GM18868 (cell line): ENCODE data around the gene SH2D3C.
A peak's percentile ranks its signal among the peaks of the same experiment; 100 is the strongest.
"Not testable (repeated sequence)": the region's sequence is repeated elsewhere in the genome, so short reads cannot be mapped to it uniquely, and the experiment has no call there.

Source experiments
- ATAC-seq: cut with Tn5 transposase; IDR thresholded peaks from one replicate; pipeline ENCODE4 v1.9.1; 2021; ENCODE audit warnings: mild to moderate bottlenecking, moderate library complexity; ENCODE audit not compliant: unreplicated experiment

SH2D3C gene

DNA sequence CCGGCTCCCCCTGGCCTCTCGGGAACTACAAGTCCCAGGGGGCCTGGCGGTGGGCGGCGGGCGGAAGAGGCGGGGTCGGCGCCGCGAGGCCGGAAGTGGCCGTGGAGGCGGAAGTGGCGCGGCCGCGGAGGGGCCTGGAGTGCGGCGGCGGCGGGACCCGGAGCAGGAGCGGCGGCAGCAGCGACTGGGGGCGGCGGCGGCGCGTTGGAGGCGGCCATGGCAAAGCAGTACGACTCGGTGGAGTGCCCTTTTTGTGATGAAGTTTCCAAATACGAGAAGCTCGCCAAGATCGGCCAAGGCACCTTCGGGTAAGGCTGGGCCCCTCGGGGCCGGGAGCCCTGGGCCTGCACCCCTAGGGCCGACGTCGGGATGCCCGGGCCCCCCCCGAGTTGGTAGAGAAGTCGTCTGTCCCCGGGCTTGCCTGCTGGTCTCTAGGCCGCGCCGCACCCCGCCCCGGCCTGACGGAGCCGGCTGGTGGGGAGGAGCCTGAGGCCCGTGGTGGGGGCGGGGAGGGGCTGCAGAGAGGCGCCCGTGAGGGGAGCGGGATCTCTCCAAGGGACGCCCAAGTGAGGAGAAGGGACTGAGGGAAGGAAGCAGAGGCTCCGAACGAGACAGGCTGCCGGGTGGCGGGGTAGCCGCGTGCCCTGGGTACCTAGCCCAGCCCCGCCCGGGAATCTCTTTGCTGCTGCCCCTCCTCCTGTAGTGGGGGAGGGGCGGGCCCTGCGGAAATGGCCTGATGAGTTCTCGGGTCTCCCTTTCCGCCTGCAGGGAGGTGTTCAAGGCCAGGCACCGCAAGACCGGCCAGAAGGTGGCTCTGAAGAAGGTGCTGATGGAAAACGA lies 7.7 kb upstream of the SH2D3C start, which contains the start of gene CDK9:
Gene CDK9 (plus strand): TSS at position 102 of the 840 bp plus-strand sequence. CDS start 115 bp downstream, at position 217.
- peak; percentile 67 for ATAC-seq

DNA sequence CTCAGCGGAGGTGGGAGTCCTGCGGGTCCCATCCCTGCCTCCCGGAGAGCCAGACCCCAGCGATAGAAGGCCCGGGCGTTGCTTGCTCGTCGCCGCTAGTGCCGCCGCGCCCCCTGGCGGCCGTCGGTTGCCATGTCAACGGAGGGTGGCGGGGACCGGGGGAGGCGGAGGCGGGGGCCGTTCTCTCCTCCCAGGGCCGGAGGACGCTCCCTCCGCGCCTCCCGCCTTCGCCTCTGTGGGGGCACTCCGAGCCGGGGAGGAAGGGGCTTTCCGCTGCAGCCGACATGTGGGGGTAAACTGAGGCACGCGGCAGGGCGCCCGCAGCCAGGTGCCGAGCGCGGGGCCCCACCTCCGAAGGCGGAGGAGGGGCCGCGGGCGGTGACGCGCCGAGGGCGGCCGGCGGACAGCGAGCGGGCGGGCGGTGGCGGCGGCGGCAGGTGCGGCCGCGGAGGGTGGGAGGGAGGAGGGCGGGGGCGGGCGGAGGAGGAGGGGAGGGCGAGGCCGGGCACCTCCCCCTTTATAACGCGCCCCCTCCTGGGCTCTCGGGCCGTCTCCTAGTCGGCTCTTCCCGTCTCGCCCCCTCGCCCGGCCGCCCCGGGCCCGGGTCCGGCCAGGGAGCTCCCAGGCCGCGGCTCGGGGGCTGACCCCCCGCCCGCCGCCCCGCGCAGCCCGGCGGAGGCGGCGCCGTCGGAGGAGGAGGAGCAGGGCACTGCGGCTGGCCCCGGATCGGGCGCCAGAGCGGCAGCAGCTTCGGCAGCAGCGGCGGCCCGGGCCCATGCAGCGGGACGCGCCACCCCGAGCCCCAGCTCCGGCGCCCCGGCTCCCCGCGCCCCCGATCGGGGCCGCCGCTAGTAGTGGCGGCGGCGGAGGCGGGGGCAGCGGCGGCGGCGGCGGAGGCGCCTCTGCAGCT lies 6.8 kb upstream of the SH2D3C start:
- peak; percentile 35 for ATAC-seq

GRCh38 chr9:127783111-127784008 lies 4.9 kb upstream of the SH2D3C start:
- ATAC-seq: no peak

- no peak for ATAC-seq
These were observed 3.3 kb upstream of the SH2D3C start for GRCh38 chr9:127781806-127782205.

GRCh38 chr9:127780909-127781308 lies 2.4 kb upstream of the SH2D3C start:
- ATAC-seq: not testable (repeated sequence)

- no peak for ATAC-seq
These were observed 1.8 kb upstream of the SH2D3C start for GRCh38 chr9:127780126-127780885.

DNA sequence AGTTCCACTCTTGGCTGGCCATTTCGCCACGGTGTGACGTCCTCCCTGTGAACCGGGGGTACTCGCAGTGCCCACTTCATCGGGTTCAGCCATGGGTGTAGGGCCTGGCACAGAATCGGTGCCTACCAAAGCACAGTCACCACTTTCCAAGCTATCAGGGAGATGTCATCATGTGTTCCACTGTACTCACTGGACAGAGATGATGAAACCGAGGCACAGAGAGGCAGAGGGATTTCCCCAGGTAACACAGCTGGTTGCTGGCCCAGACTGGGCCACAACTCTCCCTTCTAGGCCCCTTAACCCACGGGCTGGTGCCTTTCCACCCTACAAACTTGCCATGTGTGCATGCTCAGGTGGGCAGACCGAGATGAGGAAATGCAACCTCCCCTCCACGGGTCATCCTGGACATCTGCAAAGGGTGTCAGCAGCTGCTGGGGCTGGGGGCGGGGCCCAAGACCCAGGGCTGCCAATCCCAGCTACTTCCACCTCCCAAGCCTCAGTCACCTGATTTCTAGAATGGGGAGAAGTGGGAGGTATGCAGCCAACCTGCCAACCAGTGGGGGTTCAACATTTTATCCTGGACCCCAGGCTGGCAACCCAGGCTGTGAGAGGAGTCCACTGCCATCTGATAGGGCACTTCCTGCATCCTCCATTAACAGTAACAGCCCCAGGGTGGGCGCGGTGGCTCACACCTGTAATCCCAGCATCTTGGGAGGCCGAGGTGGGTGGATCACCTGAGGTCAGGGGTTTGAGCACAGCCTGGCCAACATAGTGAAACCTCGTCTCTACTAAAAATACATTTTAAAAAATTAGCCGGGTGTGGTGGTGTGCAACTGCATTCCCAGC lies 893 bp upstream of the SH2D3C start:
- ATAC-seq: peak; percentile 37

DNA sequence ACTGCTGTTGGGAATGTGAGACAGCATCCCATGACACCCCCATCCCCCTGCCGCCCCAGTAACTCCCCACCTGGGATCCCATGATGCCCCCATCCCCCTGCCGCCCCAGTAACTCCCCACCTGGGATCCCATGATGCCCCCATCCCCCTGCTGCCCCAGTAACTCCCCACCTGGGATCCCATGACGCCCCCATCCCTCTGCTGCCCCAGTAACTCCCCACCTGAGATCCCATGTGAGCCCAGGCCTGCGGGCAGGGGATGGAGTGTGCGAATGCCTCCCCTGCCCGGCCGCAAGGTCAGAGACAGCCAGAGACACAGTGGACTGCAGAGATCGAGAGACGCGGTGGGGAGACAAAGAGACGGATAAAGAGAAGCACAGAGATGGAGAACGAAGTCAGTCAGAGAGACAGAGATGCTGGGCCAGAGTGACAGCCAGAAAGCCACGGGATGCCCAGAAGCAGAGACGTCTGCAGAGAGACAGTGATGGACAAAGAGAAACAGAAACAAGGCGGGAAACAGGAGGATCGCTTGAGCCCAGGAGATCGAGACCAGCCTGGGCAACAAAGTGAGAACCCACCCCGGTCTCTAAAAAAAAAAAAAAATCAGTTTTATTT lies 992 bp downstream of the SH2D3C start:
- ATAC-seq: no peak

DNA sequence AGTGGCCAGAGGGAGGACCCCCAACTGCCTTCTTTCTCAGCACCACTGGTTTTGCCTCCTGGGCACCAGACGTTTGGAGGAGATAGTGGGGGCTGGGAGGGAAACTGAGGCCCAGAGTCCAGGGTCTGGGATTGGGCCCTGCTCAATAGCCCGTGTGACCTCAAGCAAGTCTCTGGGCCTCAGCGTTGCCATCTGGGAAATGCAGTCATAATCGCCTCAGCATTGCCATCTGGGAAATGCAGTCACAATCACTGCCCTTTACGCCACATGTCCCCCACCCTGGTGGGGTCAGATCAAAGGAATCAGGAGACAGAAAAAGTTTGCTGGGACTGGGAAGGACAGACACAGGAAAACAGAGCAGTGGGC lies 1.6 kb downstream of the SH2D3C start:
- no peak for ATAC-seq

DNA sequence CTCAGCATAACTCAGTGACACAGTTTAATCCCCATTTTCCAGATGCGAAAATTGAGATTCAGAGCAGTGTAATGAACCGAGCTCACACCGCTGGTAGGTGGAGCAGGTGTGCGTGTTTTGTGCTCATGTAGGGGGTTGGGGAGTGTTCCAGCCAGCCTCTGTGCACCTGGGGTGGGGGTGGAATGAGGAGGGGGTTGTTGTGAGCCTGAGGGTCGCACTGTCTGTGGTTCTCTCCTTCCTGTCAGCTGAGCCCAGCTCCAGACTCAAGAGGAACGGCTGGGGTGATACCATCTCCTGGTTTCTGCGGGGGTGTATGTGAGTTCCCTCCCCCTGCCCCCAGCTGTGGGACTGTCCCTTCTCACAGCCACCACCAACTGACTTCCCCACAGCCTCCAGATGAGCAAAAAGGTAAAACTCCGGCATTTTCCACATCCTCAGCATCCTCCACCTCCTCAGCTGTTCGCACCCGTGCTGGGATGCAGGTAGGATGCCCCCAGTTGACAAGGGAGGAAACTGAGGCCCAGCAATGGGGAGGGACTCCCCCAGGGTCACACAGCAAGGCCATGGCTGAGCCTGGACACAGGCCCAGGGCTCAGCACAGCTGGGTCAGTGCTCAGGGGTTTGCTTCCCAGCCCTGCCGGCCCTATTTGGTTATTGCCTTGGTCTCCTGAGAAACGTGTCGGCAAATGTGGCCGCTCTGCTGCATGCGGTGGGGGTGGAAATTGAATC lies 2.1 kb downstream of the SH2D3C start:
- ATAC-seq: no peak

- no peak for ATAC-seq
These were observed 4.5 kb downstream of the SH2D3C start for GRCh38 chr9:127773981-127774380.

GRCh38 chr9:127773272-127773671 lies 5.2 kb downstream of the SH2D3C start:
- ATAC-seq: no peak

GRCh38 chr9:127772603-127773002 lies 5.9 kb downstream of the SH2D3C start:
- ATAC-seq: no peak

DNA sequence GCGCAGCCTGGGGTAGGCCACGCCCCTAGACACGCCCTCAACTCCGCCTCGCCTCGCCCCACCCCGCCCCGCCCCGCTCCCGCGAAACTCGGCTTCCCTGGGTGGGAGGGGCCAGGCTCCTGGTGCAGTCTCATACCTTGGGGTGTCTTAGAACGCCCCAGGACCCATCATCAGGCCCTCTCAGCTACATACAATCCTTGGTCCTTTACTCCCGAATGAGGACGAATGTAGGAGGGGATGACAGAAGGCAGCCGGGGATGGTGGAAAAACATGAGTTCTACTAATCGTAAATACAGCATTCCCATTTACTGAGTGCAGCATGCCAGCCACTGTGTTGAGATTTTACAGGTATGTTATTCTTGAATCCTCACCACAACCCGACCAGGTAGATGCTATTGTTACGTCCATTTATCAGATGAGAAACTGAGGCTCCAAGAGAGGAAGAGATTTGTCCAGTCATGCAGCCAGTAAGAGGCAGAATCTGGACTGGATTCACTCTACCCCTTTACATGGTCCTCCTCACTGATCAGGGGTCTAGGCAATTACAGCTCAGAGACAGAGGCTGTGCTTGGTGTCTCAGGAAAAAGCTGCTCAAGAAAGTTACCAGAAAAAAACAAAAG lies 6.8 kb downstream of the SH2D3C start:
- no peak for ATAC-seq

GRCh38 chr9:127770905-127771569 lies 7.4 kb downstream of the SH2D3C start:
- ATAC-seq: peak; percentile 89

DNA sequence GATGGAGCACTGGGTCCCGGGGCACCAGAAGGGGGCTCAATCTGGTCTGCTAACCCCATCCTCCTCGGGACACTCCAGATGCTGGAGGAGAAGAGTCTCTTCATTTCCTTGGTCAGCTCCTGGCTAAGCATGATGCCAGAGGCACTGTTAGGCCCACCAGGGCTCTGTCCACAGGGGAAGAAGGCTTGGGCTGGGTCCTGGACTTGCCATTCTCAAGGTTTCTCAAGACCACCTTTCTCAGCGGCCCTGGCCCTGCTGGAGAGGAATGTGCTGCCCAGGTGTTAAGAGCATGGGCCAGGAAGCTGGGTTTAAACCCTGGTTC lies 7.9 kb downstream of the SH2D3C start:
- ATAC-seq: no peak

DNA sequence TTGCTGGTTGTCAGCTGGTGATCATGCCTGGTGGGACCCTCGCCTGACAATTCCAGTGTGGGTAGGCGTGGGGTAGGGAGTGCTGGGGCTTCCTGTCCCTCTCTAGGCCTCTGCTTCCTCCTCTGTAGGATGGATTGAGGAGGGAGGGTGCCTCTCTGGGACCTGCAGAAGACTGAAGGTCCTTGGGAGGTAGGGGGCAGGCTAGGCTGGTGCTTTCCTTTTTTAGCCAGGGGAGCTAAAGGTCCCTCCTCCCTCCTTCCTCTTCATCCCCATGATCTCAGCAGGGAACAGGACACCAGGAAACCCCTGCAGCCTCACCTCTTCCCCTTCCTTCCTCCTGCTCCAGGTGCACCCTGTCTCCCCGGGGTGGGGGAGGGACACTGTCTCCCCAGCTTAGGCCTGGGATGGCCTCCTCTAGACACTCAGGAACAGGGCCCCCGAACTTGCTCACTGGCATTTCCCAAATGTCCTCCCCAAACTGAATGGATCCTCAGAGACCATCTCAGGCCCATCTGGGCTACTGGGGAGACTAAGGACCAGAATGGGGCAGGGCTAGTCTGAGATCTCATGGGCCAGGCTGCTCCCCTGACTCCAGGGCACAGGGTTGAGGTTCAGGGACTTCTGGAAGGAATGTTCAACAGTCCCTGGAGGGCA lies 8.4 kb downstream of the SH2D3C start:
- ATAC-seq: no peak
